Duodenal mucosa (tissue), 2 donors: Measurements from ENCODE around the gene MICB.
A peak's percentile ranks its signal among the peaks of the same experiment; 100 is the strongest.

Source experiments
- H3K27ac ChIP-seq: one replicate; pipeline ENCODE4 v1.7.0; 2013; ENCODE audit warnings: low read depth, low read length
- H3K27me3 ChIP-seq, 2 donors: one replicate each; pipeline ENCODE4 v1.7.0; 2013; ENCODE audit warnings: low read length in 2 of 2, control low read depth in 1 of 2; ENCODE audit not compliant: insufficient read depth in 2 of 2, control insufficient read depth in 1 of 2
- H3K36me3 ChIP-seq, 2 donors: one replicate each; pipeline ENCODE4 v1.7.0; 2013; ENCODE audit warnings: low read length in 2 of 2, control low read depth in 1 of 2; ENCODE audit not compliant: insufficient read depth in 2 of 2, control insufficient read depth in 1 of 2
- H3K4me1 ChIP-seq, 2 donors: one replicate each; pipeline ENCODE4 v1.7.0; 2013; ENCODE audit warnings: low read length in 2 of 2, control low read depth in 1 of 2; ENCODE audit not compliant: insufficient read depth in 2 of 2, control insufficient read depth in 1 of 2
- H3K4me3 ChIP-seq, 2 donors: one replicate each; pipeline ENCODE4 v1.7.0; 2013; ENCODE audit warnings: low read length in 2 of 2, low read depth in 1 of 2
- H3K9ac ChIP-seq, 2 donors: one replicate each; pipeline ENCODE4 v1.7.0; 2013; ENCODE audit warnings: low read length in 2 of 2, low read depth in 1 of 2
- H3K9me3 ChIP-seq, 2 donors: one replicate each; pipeline ENCODE4 v1.7.0; 2013; ENCODE audit warnings: low read length in 2 of 2, control low read depth in 1 of 2; ENCODE audit not compliant: control insufficient read depth in 1 of 2

The MICB gene

GRCh38 chr6:31538805-31539400 is 41.0 kb downstream of the MICB start:
- H3K4me1 ChIP-seq, result peaks cover 26% of the 10 kb centered on the region in 2 donors
- H3K9me3 ChIP-seq, result no peaks in the 10 kb centered on the region
- peaks cover 46 to 64% of the 10 kb centered on the region in 2 donors for H3K36me3 ChIP-seq
- peak overlapping the region in 1 of 2 donors; percentile 95 for H3K9ac ChIP-seq
- H3K27ac ChIP-seq, result no peak overlapping the region
- peak overlapping the region in 1 of 2 donors; percentile 85 for H3K4me3 ChIP-seq
- H3K27me3 ChIP-seq, result no peaks in the 10 kb centered on the region

GRCh38 chr6:31540640-31541039 is 42.7 kb downstream of the MICB start:
- Histone ChIP-seq H3K27ac (no peak overlapping the region), H3K27me3 (no peaks in the 10 kb centered on the region), H3K4me1 (peaks cover 26% of the 10 kb centered on the region in 2 donors), H3K4me3 (peak overlapping the region; percentile 85 to 91), H3K36me3 (peaks cover 30 to 46% of the 10 kb centered on the region in 2 donors), H3K9ac (peak overlapping the region; percentile 67 to 95), H3K9me3 (no peaks in the 10 kb centered on the region)

GRCh38 chr6:31541059-31541657 is 43.2 kb downstream of the MICB start:
- Histone ChIP-seq H3K27me3 (no peaks in the 10 kb centered on the region), H3K36me3 (peaks cover 24 to 41% of the 10 kb centered on the region in 2 donors), H3K4me3 (peak overlapping the region; percentile 85 to 91), H3K9ac (peak overlapping the region; percentile 67 to 95), H3K9me3 (no peaks in the 10 kb centered on the region), H3K27ac (peak overlapping the region; percentile 89), H3K4me1 (peaks cover 26 to 27% of the 10 kb centered on the region in 2 donors)

- Histone ChIP-seq H3K4me1 (peaks cover 26 to 34% of the 10 kb centered on the region in 2 donors), H3K27ac (peak within 1 kb of the TSS; percentile 89), H3K9me3 (no peaks in the 10 kb centered on the region), H3K36me3 (peaks cover 18 to 34% of the 10 kb centered on the region in 2 donors), H3K4me3 (peak within 1 kb of the TSS; percentile 85 to 91), H3K9ac (peak within 1 kb of the TSS; percentile 67 to 95), H3K27me3 (no peaks in the 10 kb centered on the region)
These were observed 43.9 kb downstream of the MICB start, which contains the start of gene DDX39B for GRCh38 chr6:31541658-31542521. DDX39B (minus strand) TSS chr6:31542003; CDS start chr6:31540532, 1,471 bp downstream.

- peaks cover 32 to 44% of the 10 kb centered on the region in 2 donors for H3K4me1 ChIP-seq
- no peaks in the 10 kb centered on the region for H3K27me3 ChIP-seq
- H3K4me3 ChIP-seq, result no peak overlapping the region
- H3K9me3 ChIP-seq, result no peaks in the 10 kb centered on the region
- H3K27ac ChIP-seq, result no peak overlapping the region
- H3K36me3 ChIP-seq, result peaks cover 15 to 18% of the 10 kb centered on the region in 2 donors
- no peak overlapping the region for H3K9ac ChIP-seq
These were observed 45.7 kb downstream of the MICB start for GRCh38 chr6:31543639-31544038.

GRCh38 chr6:31544676-31545075 is 46.7 kb downstream of the MICB start:
- Histone ChIP-seq H3K4me3 (no peak overlapping the region), H3K9ac (no peak overlapping the region), H3K36me3 (peaks cover 5 to 14% of the 10 kb centered on the region in 2 donors), H3K27ac (no peak overlapping the region), H3K4me1 (peaks cover 25 to 35% of the 10 kb centered on the region in 2 donors), H3K9me3 (no peaks in the 10 kb centered on the region), H3K27me3 (no peaks in the 10 kb centered on the region)

GRCh38 chr6:31545291-31545690 is 47.3 kb downstream of the MICB start:
- Histone ChIP-seq H3K27me3 (no peaks in the 10 kb centered on the region), H3K27ac (no peak overlapping the region), H3K9me3 (no peaks in the 10 kb centered on the region), H3K4me3 (no peak overlapping the region), H3K4me1 (peaks cover 19 to 29% of the 10 kb centered on the region in 2 donors), H3K36me3 (peaks cover 1 to 9% of the 10 kb centered on the region in 2 donors), H3K9ac (no peak overlapping the region)

- peak within 1 kb of the TSS; percentile 1 for H3K27ac ChIP-seq
- peak within 1 kb of the TSS; percentile 70 to 82 for H3K4me3 ChIP-seq
- no peaks in the 10 kb centered on the region for H3K9me3 ChIP-seq
- peaks cover 0 to 17% of the 10 kb centered on the region in 2 donors for H3K36me3 ChIP-seq
- H3K4me1 ChIP-seq, result peaks cover 16 to 25% of the 10 kb centered on the region in 2 donors
- H3K9ac ChIP-seq, result peak within 1 kb of the TSS; percentile 71 to 74
- H3K27me3 ChIP-seq, result no peaks in the 10 kb centered on the region
These were observed 48.5 kb downstream of the MICB start, which contains the start of gene ATP6V1G2 for GRCh38 chr6:31546339-31546957. ATP6V1G2 (minus strand) TSS chr6:31546608; CDS start chr6:31546559, 49 bp downstream.

GRCh38 chr6:31546958-31547726 is 49.2 kb downstream of the MICB start, which contains the start of gene NFKBIL1:
NFKBIL1 (plus strand) TSS chr6:31547608; CDS start chr6:31547695, 87 bp downstream.
- Histone ChIP-seq H3K4me1 (peaks cover 16 to 25% of the 10 kb centered on the region in 2 donors), H3K9ac (peak within 1 kb of the TSS; percentile 71 to 74), H3K4me3 (peak within 1 kb of the TSS; percentile 70 to 82), H3K36me3 (peaks cover 0 to 17% of the 10 kb centered on the region in 2 donors), H3K27me3 (no peaks in the 10 kb centered on the region), H3K27ac (peak within 1 kb of the TSS; percentile 1), H3K9me3 (no peaks in the 10 kb centered on the region)
